LNCAP (cell line): ENCODE measurements around the gene TEX26.

ENCODE experiments used
- CTCF ChIP-seq: fragments of 450-650 bp; IDR thresholded peaks from 2 replicates; pipeline ENCODE4 v1.5.1; 2017; ENCODE audit warnings: mild to moderate bottlenecking

TEX26 gene

GRCh38 chr13:30898678-30899241 lies 33.7 kb upstream of the TEX26 start:
- no peak for TF ChIP-seq CTCF

GRCh38 chr13:30900436-30900835 lies 32.0 kb upstream of the TEX26 start:
- no peak for TF ChIP-seq CTCF

- no peak for TF ChIP-seq CTCF
These were observed 31.3 kb upstream of the TEX26 start for GRCh38 chr13:30900952-30901749.

GRCh38 chr13:30904043-30904442 lies 28.4 kb upstream of the TEX26 start:
- TF ChIP-seq CTCF = no peak

GRCh38 chr13:30905932-30906383 lies 26.5 kb upstream of the TEX26 start, which contains the start of gene MEDAG:
Gene MEDAG, plus strand, starts transcription at chr13:30906271. Its CDS starts 245 bp downstream, at chr13:30906516.
- TF ChIP-seq CTCF = no peak

- no peak for TF ChIP-seq CTCF
These were observed 25.9 kb upstream of the TEX26 start for GRCh38 chr13:30906411-30907051.

GRCh38 chr13:30907121-30907861 lies 25.2 kb upstream of the TEX26 start:
- no peak for TF ChIP-seq CTCF
